Endothelial cell of umbilical vein (primary cell): ENCODE data around the gene SLC25A15. TPM values are rescaled to one million over a fixed set of nuclear protein-coding genes. Genes with fewer than 3 reads are reported as not detected.
"Not testable (repeated sequence)": the region's sequence is repeated elsewhere in the genome, so short reads cannot be mapped to it uniquely, and the experiment has no call there.

Source experiments
- BruUV-seq: library from RNA; stranded (reverse); fragments of 400-500 nt; replicated peaks from 2 replicates; lab custom pipeline; 2021; lab: Mats Ljungman, UMichigan
- CTCF ChIA-PET: fragments of 300-600, 350-600 bp; sonication (Branson Sonifier 250); formaldehyde crosslinking; loops from one replicate; lab custom pipeline; 2021; ENCODE audit warnings: antibody characterized with exemption, inconsistent platforms; lab: Charles Lee
- POLR2A ChIA-PET: fragments of 300-600, 350-600 bp; sonication (Branson Sonifier 250); formaldehyde crosslinking; loops from one replicate; lab custom pipeline; 2021; ENCODE audit warnings: antibody characterized with exemption, inconsistent platforms; lab: Charles Lee
- DNase-seq: peaks from one replicate; pipeline ENCODE4 v3.0.0-alpha.2; 2011; ENCODE audit warnings: low read depth, low spot score
- FAIRE-seq: peaks from 2 replicates; lab custom pipeline; 2011; peaks lifted over from hg19 to GRCh38; lab: Jason Lieb, UNC
- H2AFZ ChIP-seq: 2 replicates; pipeline ENCODE4 v1.6.0; 2012; ENCODE audit warnings: low read depth, low read length, control low read depth, inconsistent platforms
- H3K27ac ChIP-seq: 2 replicates; pipeline ENCODE4 v1.5.1; 2011; ENCODE audit warnings: low read depth, mild to moderate bottlenecking, control low read depth, low read length, moderate library complexity; ENCODE audit not compliant: insufficient read depth
- H3K27me3 ChIP-seq, 2 experiments: 2 replicates each; pipeline versions ENCODE4 v1.6.0 to v1.6.1; 2011; ENCODE audit warnings: low read length in 2 of 2, mixed read lengths in 1 of 2; ENCODE audit not compliant: control insufficient read depth in 2 of 2, insufficient read depth in 2 of 2
- H3K36me3 ChIP-seq, 2 experiments: 2 replicates in 1 of 2; 3 replicates in 1 of 2; pipeline ENCODE4 v1.5.1; 2011; ENCODE audit warnings: low read length in 2 of 2, mild to moderate bottlenecking in 1 of 2, moderate library complexity in 1 of 2; ENCODE audit not compliant: control insufficient read depth in 2 of 2, insufficient read depth in 2 of 2; ENCODE audit errors: extremely low read depth in 1 of 2
- H3K4me1 ChIP-seq: 3 replicates; pipeline ENCODE4 v1.5.1; 2011; ENCODE audit warnings: mild to moderate bottlenecking, low read length; ENCODE audit not compliant: control insufficient read depth, insufficient read depth; ENCODE audit errors: extremely low read depth
- H3K4me2 ChIP-seq: 2 replicates; pipeline ENCODE4 v1.6.1; 2011; ENCODE audit warnings: low read length, control low read depth, mixed read lengths; ENCODE audit not compliant: insufficient read depth
- H3K4me3 ChIP-seq, 3 experiments: fragments of 200-600 bp in 1 of 3; sonication (generic), shearing (Covaris generic) in 1 of 3; replicated peaks in 1 of 3; 2 replicates each; pipeline ENCODE4 v1.5.1; 2011 to 2016; ENCODE audit warnings: control low read depth in 3 of 3, low read length in 3 of 3, mild to moderate bottlenecking in 2 of 3, inconsistent platforms in 1 of 3, low read depth in 1 of 3, moderate library complexity in 1 of 3; ENCODE audit not compliant: insufficient read depth in 1 of 3
- H3K79me2 ChIP-seq: 2 replicates; pipeline ENCODE4 v1.6.0; 2012; ENCODE audit warnings: low read length, inconsistent platforms; ENCODE audit not compliant: control insufficient read depth, insufficient read depth
- H3K9ac ChIP-seq: replicated peaks from 2 replicates; pipeline ENCODE3; 2011; ENCODE audit warnings: low read length, control low read depth; ENCODE audit not compliant: insufficient read depth; ENCODE audit errors: extremely low read depth
- H3K9me1 ChIP-seq: replicated peaks from 3 replicates; pipeline ENCODE4 v1.6.0; 2011; ENCODE audit warnings: mild to moderate bottlenecking, low read length; ENCODE audit not compliant: control insufficient read depth, insufficient read depth; ENCODE audit errors: extremely low read depth
- H3K9me3 ChIP-seq: replicated peaks from 2 replicates; pipeline ENCODE4 v1.5.1; 2012; ENCODE audit warnings: low read length, inconsistent platforms; ENCODE audit not compliant: control insufficient read depth, insufficient read depth
- H4K20me1 ChIP-seq: replicated peaks from 2 replicates; pipeline ENCODE3; 2011; ENCODE audit warnings: mild to moderate bottlenecking, low read length; ENCODE audit not compliant: control insufficient read depth, insufficient read depth; ENCODE audit errors: extremely low read depth
- EZH2 ChIP-seq: IDR thresholded peaks from 2 replicates; pipeline ENCODE4 v1.6.1; 2012; ENCODE audit warnings: borderline replicate concordance, low read depth, mild to moderate bottlenecking, moderate library complexity, low read length, inconsistent platforms; ENCODE audit not compliant: severe bottlenecking
- FOS ChIP-seq: IDR thresholded peaks from 2 replicates; pipeline ENCODE4 v1.6.1; 2011; ENCODE audit warnings: mild to moderate bottlenecking, low read length, moderate library complexity, borderline replicate concordance; ENCODE audit not compliant: insufficient read depth
- GATA2 ChIP-seq: IDR thresholded peaks from 2 replicates; pipeline ENCODE4 v1.7.0; 2011; ENCODE audit warnings: low read depth, mild to moderate bottlenecking, moderate library complexity, mixed read lengths, low read length; ENCODE audit not compliant: insufficient read length, insufficient read depth
- JUN ChIP-seq: IDR thresholded peaks from 2 replicates; pipeline ENCODE4 v1.6.1; 2011; ENCODE audit warnings: borderline replicate concordance, low read depth; ENCODE audit not compliant: insufficient read length, insufficient read depth
- MYC ChIP-seq: IDR thresholded peaks from one replicate; pipeline ENCODE4 v1.6.1; 2011; ENCODE audit warnings: mild to moderate bottlenecking, low read depth, low read length
- POLR2A ChIP-seq: IDR thresholded peaks from 2 replicates; pipeline ENCODE4 v1.6.1; 2012; ENCODE audit warnings: low read depth, mild to moderate bottlenecking, control low read depth, low read length
- POLR2AphosphoS5 ChIP-seq: IDR thresholded peaks from 2 replicates; pipeline ENCODE4 v1.6.1; 2012; ENCODE audit warnings: low read depth, mild to moderate bottlenecking, control low read depth, low read length, moderate library complexity; ENCODE audit not compliant: insufficient read depth
- dilution Hi-C: fragments of 300-500 bp; cut with MboI; formaldehyde crosslinking; loops from one replicate; pipeline ENCODE4 v1.15.0; 2019; ENCODE audit warnings: low sequenced_read_pairs; ENCODE audit not compliant: extremely low pct_ligation_motif_present
- intact Hi-C: fragments of 100-400 bp; cut with micrococcal nuclease; formaldehyde crosslinking; loops from one replicate; pipeline ENCODE4 v1.10.0; 2022
- polyA plus RNA-seq, 4 experiments: library from polyadenylated mRNA; depleted of rRNA in 3 of 4; stranded (reverse) in 3 of 4; unstranded in 1 of 4; fragments of >200 nt; gene quantifications; 2 replicates each; pipeline versions ENCODE4 v1.2.1 to v1.2.3, GENCODE V29; 2011 to 2012; ENCODE audit warnings: missing spikeins in 1 of 4
- total RNA-seq: library from RNA; stranded (reverse); gene quantifications from 2 replicates; pipeline ENCODE4 v1.2.3, GENCODE V29; 2021
- TF ChIP-seq, protein P1 (sequence below), 2 donors: IDR thresholded peaks; 1 replicate in 1 of 2; 2 replicates in 1 of 2; pipeline ENCODE4 v1.5.1; 2011; ENCODE audit warnings: low read length in 2 of 2, mild to moderate bottlenecking in 2 of 2, moderate library complexity in 2 of 2, control low read depth in 1 of 2, inconsistent platforms in 1 of 2, low read depth in 1 of 2; ENCODE audit not compliant: insufficient read depth in 1 of 2; ENCODE audit errors: extremely low read depth in 1 of 2
- TF ChIP-seq, protein P2 (sequence below): IDR thresholded peaks from 2 replicates; pipeline ENCODE4 v1.6.1; 2011; ENCODE audit not compliant: insufficient read depth, insufficient read length

The SLC25A15 gene
- total and polyA plus RNA-seq, 2 donors (not counting 3 experiments of a cell fraction or from before 2014, with no cell fraction given): 6.8 to 11.5 TPM

DNA sequence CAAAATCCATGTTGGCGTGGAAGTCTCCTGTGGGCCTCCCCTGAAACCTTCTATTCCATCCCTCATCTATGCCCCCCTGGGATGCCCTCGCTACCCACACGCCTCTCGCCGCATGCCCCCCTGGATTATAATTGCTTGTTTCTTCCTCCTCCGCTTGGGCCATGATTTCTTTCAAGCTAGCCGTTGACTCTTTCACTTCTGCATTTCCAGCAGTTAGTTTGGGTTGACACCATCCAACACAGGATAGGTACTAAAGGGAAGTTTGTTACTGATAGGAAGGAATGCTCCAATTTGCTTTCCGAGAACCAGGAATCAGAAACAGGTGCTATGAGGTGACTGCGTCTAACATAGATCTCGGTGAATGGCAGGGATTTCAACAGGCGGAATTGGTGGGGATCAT, 7.7 kb upstream of the SLC25A15 start:
- no peak overlapping the region for H3K4me3 ChIP-seq
- TF ChIP-seq POLR2AphosphoS5: no peak
- TF ChIP-seq JUN: no peak
- TF ChIP-seq, protein P1, sequence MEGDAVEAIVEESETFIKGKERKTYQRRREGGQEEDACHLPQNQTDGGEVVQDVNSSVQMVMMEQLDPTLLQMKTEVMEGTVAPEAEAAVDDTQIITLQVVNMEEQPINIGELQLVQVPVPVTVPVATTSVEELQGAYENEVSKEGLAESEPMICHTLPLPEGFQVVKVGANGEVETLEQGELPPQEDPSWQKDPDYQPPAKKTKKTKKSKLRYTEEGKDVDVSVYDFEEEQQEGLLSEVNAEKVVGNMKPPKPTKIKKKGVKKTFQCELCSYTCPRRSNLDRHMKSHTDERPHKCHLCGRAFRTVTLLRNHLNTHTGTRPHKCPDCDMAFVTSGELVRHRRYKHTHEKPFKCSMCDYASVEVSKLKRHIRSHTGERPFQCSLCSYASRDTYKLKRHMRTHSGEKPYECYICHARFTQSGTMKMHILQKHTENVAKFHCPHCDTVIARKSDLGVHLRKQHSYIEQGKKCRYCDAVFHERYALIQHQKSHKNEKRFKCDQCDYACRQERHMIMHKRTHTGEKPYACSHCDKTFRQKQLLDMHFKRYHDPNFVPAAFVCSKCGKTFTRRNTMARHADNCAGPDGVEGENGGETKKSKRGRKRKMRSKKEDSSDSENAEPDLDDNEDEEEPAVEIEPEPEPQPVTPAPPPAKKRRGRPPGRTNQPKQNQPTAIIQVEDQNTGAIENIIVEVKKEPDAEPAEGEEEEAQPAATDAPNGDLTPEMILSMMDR (IDR thresholded peaks at IDR 0.05; ENCODE audit: extremely low read depth in 1 of 2, insufficient read depth in 1 of 2, low read depth in 1 of 2, low read length in 2 of 2): no peak
- no peak for TF ChIP-seq FOS
- TF ChIP-seq POLR2A: no peak
- TF ChIP-seq EZH2: no peak
- no peak for TF ChIP-seq MYC
- TF ChIP-seq GATA2: no peak
- TF ChIP-seq, protein P2, sequence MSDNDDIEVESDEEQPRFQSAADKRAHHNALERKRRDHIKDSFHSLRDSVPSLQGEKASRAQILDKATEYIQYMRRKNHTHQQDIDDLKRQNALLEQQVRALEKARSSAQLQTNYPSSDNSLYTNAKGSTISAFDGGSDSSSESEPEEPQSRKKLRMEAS: no peak
- no peaks in the 10 kb centered on the region for H3K79me2 ChIP-seq
- H3K9me3 ChIP-seq: no peaks in the 10 kb centered on the region
- POLR2A ChIA-PET: no interaction called here
- H3K36me3 ChIP-seq: no peaks in the 10 kb centered on the region
- dilution Hi-C loops: no loop called here
- no peaks in the 10 kb centered on the region for H3K27me3 ChIP-seq
- H3K4me2 ChIP-seq: no peak overlapping the region
- intact Hi-C loops: no loop called here
- H3K9me1 ChIP-seq: no peaks in the 10 kb centered on the region
- no peak for DNase-seq
- H4K20me1 ChIP-seq: no peaks in the 10 kb centered on the region
- H3K4me1 ChIP-seq: peaks cover 12% of the 10 kb centered on the region
- no peak overlapping the region for H3K9ac ChIP-seq
- no peak for FAIRE-seq
- no TSS peak for BruUV-seq
- no peak overlapping the region for H3K27ac ChIP-seq
- CTCF ChIA-PET: no interaction called here
- H2AFZ ChIP-seq: no peak overlapping the region

DNA sequence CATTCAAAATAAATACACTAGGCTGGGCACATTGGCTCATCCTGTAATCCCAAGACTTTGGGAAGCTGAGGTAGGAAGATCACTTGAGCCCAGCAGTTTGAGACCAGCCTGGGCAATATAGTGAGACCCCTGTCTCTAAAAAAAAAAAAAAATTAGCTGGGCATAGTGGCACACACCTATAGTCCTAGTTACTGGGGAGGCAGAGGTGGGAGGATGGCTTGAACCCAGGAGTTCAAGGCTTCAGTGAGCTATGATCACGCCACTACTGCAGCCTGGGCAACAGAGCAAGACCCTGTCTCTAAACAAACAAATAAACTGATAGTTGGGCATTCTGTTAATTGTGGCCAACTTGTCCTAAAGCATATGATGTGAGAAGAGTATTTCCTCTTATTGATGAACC, 6.4 kb upstream of the SLC25A15 start:
- DNase-seq, H3K9me1 ChIP-seq, CTCF ChIA-PET, H4K20me1 ChIP-seq, dilution Hi-C loops, H2AFZ ChIP-seq, H3K4me3 ChIP-seq, H3K9me3 ChIP-seq, H3K9ac ChIP-seq, H3K79me2 ChIP-seq, H3K27ac ChIP-seq, intact Hi-C loops, FAIRE-seq, H3K27me3 ChIP-seq, H3K4me2 ChIP-seq, BruUV-seq, H3K36me3 ChIP-seq: not testable (repeated sequence)
- POLR2A ChIA-PET: interaction anchor here (0.5 kb wide), 1 partner anchor 11 kb away, joined by 4 read pairs; no protein-coding TSS in a partner anchor
- peaks cover 11% of the 10 kb centered on the region for H3K4me1 ChIP-seq
